Mesenteric fat pad (tissue), 1 donor: ENCODE results near the gene NUCB1. TPM values are rescaled to one million over a fixed set of nuclear protein-coding genes. Genes with fewer than 3 reads are reported as not detected.
"Not testable (repeated sequence)": the region's sequence is repeated elsewhere in the genome, so short reads cannot be mapped to it uniquely, and the experiment has no call there.

ENCODE experiments used
- DNase-seq: peaks from one replicate; pipeline ENCODE4 v3.0.0-alpha.2; 2020; ENCODE audit warnings: low spot score
- total RNA-seq: library from RNA; stranded (reverse); fragmentation: NEBNext Ultra II Directional; extraction: Animal tissue kit (Norgen Biotek cat#: 25700); gene quantifications from one replicate; pipeline ENCODE4 v1.2.1, GENCODE V29; 2021
- donor health status: DM: yes; HTN: yes; CAD: no.

NUCB1 gene
- total RNA-seq, 1 donor from 2014 or later: 304 TPM

DNA sequence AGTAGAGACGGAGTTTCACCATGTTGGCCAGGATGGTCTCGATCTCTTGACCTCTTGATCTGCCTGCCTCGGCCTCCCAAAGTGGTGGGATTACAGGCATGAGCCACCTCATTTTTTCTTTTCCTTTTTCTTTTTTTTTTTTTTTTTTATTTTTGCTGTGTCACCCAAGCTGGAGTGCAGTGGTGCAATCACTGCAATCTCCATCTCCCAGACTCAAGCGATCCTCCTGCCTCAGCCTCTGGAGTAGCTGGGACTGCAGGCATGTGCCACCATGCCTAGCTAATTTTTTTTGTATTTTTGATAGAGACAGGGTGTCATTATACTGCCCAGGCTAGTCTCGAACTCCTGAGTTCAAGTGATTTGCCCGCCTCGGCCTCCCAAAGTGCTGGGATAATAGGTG lies 2.2 kb downstream of the NUCB1 start:
- not testable (repeated sequence) for DNase-seq

DNA sequence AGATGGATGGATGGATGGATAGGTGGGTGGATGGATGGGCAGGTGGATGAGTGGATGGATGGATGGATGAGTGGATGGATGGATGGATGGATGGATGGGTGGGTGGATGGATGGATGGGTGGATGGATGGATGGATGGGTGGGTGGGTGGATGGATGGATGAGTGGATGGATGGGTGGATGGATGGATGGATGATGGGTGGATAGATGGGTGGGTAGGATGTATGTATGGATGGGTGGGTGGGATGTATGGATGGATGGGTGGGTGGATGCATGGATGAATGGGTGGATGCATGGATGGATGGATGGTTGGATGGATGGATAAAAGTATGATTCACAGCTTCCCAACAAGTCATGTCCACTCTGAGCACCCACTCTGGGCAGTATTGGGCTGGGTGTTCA lies 3.7 kb downstream of the NUCB1 start:
- DNase-seq: not testable (repeated sequence)

- DNase-seq: no peak
Observed at GRCh38 chr19:48905664-48906063, 5.6 kb downstream of the NUCB1 start.

GRCh38 chr19:48906324-48906723 lies 6.2 kb downstream of the NUCB1 start:
- no peak for DNase-seq

- DNase-seq: no peak
Observed at GRCh38 chr19:48907671-48908070, 7.6 kb downstream of the NUCB1 start.

DNA sequence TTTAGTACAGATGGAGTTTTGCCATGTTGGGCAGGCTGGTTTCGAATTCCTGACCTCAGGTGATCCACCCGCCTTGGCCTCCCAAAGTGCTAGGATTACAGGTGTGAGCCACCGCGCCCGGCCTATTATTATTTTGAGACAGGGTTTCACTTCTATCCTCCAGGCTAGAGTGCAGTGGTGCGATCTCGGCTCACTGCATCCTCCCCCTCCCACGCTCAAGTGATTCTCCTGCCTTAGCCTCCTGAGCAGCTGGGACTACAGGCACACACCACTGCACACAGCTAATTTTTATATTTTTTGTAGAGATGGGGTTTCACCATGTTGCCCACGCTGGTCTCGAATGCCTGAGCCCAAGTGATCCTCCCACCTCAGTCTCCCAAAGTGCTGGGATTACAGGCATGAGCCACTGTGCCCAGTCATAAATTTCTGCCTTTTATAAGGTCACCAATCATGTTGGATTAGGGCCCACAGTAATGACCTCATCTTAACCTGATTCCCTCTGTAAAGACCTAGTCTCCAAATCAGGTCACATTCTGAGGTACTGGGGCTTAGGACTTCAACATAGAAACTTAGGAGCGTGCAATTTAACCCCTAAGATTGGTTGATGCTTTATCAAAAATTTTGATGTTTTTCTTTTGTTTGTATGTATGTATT lies 9.4 kb downstream of the NUCB1 start:
- DNase-seq: not testable (repeated sequence)

GRCh38 chr19:48910803-48911202 lies 10.7 kb downstream of the NUCB1 start:
- DNase-seq: no peak

- no peak for DNase-seq
Observed at GRCh38 chr19:48913114-48913889, 13.2 kb downstream of the NUCB1 start.

DNA sequence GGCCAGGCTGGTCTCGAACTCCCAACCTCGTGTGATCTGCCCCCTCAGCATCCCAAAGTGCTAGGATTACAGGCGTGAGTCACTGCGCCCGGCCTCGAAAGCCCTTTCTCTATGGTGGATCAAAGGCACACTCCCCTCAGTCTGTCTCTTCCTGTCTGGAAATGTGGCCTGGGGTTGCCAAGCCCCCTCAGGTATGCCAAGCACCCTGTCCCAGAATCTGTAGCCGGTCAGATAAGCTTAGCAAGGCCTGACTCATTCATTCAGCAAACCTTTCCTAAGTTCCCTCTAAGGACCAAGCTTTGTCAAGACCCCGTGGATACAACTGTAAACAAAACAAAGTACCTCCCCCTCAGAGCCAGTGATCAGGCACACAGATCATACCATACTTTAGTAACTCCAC lies 14.1 kb downstream of the NUCB1 start:
- no peak for DNase-seq

DNA sequence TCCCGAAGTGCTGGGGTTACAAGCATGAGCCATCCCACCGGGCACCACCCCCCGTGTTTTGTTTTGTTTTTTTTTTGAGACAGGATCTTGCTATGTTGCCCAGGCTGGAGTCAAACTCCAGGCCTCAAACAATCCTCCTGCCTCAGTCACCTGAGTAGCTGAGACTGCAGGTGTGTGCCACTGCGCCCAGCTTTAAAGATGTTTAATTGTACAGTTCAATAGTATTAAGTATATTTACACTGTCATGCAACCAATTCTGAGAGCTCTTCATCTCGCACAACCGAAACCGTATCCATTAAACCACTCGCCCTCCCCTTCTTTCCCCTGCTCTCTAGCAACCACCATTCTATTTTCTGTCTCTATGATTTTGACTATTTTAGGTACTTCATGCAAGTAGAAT lies 15.6 kb downstream of the NUCB1 start:
- no peak for DNase-seq

DNA sequence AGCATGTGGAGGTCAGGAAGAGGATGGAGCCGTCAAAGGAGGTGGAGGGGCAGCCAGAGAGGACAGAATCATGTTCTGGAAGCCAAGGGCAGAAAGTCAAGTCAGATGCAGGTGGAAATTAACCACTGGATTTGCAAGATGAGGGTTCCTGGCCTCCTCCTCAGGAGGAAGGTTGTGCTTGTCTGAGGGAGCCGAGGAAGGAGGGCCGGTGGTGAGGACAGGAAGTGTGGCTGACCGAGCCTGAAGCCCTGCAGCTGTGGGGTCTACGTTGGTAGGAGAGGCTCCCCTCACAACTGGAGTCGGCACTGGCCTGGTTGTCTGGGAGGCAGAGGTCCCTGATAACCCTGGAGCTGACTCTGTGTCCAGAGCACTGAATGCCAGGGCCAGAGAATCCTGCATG lies 18.0 kb downstream of the NUCB1 start:
- DNase-seq: no peak

DNA sequence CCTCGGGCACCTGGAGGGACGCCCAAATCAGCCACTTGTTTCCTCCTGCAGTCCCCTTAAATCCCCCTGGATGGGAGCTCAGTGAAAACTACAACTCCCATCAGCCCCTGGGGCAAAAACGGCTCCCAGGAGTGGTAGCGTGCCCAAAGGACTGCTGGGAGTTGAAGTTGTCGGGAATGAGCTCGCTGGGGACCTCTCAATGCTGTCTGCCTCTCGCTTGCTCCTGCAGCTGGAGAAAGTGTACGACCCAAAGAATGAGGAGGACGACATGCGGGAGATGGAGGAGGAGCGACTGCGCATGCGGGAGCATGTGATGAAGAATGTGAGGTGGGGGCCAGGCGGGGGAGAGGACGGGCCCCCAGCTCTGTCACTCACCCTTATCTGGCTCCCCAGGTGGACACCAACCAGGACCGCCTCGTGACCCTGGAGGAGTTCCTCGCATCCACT lies 18.7 kb downstream of the NUCB1 start:
- no peak for DNase-seq

DNA sequence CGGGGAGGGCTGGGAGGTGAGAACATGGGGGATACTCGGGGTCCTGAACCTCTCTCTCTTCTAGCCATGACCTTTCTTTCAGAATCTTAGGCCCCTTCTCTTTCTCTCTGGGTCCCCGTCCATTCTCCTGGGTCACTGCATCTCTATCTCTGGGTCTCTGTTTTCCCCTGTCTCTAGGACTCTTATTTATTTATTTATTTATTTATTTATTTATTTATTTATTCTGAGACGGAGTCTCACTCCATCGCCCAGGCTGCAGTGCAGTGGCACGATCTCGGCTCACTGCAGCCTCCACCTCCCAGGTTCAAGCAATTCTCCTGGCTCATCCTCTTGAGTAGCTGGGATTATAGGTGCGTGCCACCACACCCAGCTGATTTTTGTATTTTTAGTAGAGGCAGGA lies 19.2 kb downstream of the NUCB1 start:
- DNase-seq: not testable (repeated sequence)

DNA sequence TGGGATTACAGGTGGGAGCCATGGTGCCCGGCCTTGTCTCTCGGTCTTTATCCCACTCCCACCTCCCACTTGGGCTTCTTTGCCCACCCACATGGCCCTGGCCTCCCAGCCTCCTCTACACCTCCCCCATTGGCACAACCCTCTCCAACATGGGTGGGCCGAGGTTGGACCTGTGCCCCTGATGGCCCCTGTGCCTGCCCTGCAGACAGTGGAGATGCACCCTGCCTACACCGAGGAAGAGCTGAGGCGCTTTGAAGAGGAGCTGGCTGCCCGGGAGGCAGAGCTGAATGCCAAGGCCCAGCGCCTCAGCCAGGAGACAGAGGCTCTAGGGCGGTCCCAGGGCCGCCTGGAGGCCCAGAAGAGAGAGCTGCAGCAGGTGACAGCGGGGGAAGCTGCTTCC lies 20.8 kb downstream of the NUCB1 start:
- DNase-seq: no peak

- DNase-seq: no peak
Observed at GRCh38 chr19:48921721-48922500, 21.8 kb downstream of the NUCB1 start.

GRCh38 chr19:48922548-48923490 lies 22.7 kb downstream of the NUCB1 start:
- no peak for DNase-seq

DNA sequence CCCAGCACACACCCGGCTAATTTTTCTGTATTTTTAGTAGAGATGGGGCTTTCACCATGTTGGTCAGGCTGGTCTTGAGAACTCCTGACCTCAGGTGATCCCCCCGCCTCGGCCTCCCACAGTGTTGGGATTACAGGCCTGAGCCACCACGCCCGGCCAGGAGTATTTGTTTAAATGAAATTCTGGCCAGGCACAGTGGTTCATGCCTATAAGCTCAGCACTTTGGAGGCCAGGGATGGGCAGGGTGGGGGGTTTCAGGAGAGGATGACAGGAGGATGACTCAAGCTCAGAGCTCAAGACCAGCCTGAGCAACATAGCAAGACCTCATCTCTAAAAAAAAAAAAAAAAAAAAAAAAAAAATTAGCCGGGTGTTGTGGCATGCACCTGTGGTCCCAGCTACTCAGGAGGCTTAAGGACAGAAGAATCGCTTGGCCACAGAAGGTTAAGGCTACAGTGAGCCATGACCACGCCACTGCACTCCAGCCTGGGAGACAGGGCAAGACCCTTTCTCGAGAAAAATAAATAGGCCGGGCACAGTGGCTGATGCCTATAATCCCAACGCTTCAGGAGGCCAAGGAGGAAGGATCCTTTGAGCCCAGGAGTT lies 25.2 kb downstream of the NUCB1 start:
- DNase-seq: no peak

GRCh38 chr19:48925890-48926289 lies 25.8 kb downstream of the NUCB1 start:
- not testable (repeated sequence) for DNase-seq

DNA sequence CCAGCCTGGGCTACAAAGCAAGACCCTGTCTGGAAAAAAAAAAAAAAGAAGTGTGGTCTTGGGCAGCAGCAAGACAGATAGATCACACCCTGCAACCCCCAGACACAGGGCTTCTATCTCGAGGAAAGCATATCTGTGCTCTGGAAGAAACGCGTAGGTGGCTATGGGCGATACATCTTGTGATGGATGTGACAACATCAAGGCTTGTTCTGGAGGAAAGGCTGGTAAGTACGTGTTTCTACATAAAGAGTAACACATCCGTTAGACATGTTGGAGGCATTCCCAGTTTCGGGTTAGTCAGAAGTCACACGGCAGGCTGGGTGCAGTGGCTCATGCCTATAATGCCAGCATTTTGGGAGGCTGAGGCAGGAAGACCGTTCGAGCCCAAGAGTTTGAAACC lies 26.8 kb downstream of the NUCB1 start:
- DNase-seq: no peak

GRCh38 chr19:48927692-48928091 lies 27.6 kb downstream of the NUCB1 start:
- DNase-seq: not testable (repeated sequence)
